GM21360 (cell line): Measurements from ENCODE around the gene MCF2L2.

ENCODE experiments used
- ATAC-seq: cut with Tn5 transposase; IDR thresholded peaks from one replicate; pipeline ENCODE4 v1.9.1; 2021; ENCODE audit warnings: mild to moderate bottlenecking, moderate library complexity; ENCODE audit not compliant: unreplicated experiment

Gene MCF2L2

GRCh38 chr3:183142199-183142598 lies 286.2 kb downstream of the MCF2L2 start:
- no peak for ATAC-seq

GRCh38 chr3:183134844-183135243 lies 293.6 kb downstream of the MCF2L2 start:
- no peak for ATAC-seq

GRCh38 chr3:183132409-183132808 lies 296.0 kb downstream of the MCF2L2 start:
- ATAC-seq: no peak

GRCh38 chr3:183131735-183132134 lies 296.7 kb downstream of the MCF2L2 start:
- no peak for ATAC-seq

GRCh38 chr3:183131186-183131725 lies 297.2 kb downstream of the MCF2L2 start:
- ATAC-seq: no peak

GRCh38 chr3:183129243-183129642 lies 299.2 kb downstream of the MCF2L2 start:
- ATAC-seq: no peak

- no peak for ATAC-seq
Measured at GRCh38 chr3:183128709-183129108, 299.7 kb downstream of the MCF2L2 start.
